Measurements from ENCODE around the gene ARHGAP1. TPM values are rescaled to one million over a fixed set of nuclear protein-coding genes. Genes with fewer than 3 reads are reported as not detected.

The ARHGAP1 gene
- polyA plus RNA-seq, 1 donor from 2014 or later: 9.3 TPM

DNA sequence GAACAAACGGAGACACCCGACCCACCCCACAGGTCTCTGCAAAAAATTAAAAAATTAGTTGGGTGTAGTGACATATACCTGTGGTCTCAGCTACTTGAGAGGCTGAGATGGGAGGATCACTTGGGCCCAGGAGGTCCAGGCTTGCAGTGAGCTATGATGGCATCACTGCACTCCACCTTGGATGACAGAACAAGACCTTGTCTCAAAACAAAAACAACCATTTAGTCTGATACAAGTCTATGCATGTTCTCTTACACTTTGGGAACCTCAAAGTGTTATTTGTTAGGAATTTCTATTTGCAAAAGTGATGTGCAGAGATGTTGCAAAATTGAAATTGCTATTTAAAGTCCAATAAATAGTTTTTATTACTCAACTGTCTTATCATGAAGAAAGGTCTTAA lies 68.7 kb downstream of the ARHGAP1 start:
- no peaks in the 10 kb centered on the region for H3K9me2 ChIP-seq (ENCODE audit: insufficient read depth, low read length)
- no peak overlapping the region for H3K27ac ChIP-seq (ENCODE audit: low read length)
- TF ChIP-seq RAD21 (conservative IDR thresholded peaks at IDR 0.05) (no peak), EP300 (conservative IDR thresholded peaks at IDR 0.05; ENCODE audit: poor library complexity, severe bottlenecking) (no peak), SMC3 (conservative IDR thresholded peaks at IDR 0.05; ENCODE audit: poor library complexity) (no peak), MXI1 (conservative IDR thresholded peaks at IDR 0.05; ENCODE audit: poor library complexity, severe bottlenecking) (no peak), EZH2 (IDR thresholded peaks at IDR 0.05; ENCODE audit: borderline replicate concordance, insufficient read depth, low read length, poor library complexity, severe bottlenecking) (no peak), TAF1 (IDR thresholded peaks at IDR 0.05; ENCODE audit: low read depth) (no peak)
- TF ChIP-seq, protein P1, sequence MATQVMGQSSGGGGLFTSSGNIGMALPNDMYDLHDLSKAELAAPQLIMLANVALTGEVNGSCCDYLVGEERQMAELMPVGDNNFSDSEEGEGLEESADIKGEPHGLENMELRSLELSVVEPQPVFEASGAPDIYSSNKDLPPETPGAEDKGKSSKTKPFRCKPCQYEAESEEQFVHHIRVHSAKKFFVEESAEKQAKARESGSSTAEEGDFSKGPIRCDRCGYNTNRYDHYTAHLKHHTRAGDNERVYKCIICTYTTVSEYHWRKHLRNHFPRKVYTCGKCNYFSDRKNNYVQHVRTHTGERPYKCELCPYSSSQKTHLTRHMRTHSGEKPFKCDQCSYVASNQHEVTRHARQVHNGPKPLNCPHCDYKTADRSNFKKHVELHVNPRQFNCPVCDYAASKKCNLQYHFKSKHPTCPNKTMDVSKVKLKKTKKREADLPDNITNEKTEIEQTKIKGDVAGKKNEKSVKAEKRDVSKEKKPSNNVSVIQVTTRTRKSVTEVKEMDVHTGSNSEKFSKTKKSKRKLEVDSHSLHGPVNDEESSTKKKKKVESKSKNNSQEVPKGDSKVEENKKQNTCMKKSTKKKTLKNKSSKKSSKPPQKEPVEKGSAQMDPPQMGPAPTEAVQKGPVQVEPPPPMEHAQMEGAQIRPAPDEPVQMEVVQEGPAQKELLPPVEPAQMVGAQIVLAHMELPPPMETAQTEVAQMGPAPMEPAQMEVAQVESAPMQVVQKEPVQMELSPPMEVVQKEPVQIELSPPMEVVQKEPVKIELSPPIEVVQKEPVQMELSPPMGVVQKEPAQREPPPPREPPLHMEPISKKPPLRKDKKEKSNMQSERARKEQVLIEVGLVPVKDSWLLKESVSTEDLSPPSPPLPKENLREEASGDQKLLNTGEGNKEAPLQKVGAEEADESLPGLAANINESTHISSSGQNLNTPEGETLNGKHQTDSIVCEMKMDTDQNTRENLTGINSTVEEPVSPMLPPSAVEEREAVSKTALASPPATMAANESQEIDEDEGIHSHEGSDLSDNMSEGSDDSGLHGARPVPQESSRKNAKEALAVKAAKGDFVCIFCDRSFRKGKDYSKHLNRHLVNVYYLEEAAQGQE (IDR thresholded peaks at IDR 0.05; ENCODE audit: borderline replicate concordance): no peak
- TF ChIP-seq, protein P2, sequence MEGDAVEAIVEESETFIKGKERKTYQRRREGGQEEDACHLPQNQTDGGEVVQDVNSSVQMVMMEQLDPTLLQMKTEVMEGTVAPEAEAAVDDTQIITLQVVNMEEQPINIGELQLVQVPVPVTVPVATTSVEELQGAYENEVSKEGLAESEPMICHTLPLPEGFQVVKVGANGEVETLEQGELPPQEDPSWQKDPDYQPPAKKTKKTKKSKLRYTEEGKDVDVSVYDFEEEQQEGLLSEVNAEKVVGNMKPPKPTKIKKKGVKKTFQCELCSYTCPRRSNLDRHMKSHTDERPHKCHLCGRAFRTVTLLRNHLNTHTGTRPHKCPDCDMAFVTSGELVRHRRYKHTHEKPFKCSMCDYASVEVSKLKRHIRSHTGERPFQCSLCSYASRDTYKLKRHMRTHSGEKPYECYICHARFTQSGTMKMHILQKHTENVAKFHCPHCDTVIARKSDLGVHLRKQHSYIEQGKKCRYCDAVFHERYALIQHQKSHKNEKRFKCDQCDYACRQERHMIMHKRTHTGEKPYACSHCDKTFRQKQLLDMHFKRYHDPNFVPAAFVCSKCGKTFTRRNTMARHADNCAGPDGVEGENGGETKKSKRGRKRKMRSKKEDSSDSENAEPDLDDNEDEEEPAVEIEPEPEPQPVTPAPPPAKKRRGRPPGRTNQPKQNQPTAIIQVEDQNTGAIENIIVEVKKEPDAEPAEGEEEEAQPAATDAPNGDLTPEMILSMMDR (IDR thresholded peaks at IDR 0.05; ENCODE audit: poor library complexity, severe bottlenecking): no peak
- H3K4me2 ChIP-seq (ENCODE audit: low read length): no peak overlapping the region
- no peaks in the 10 kb centered on the region for H3K27me3 ChIP-seq (ENCODE audit: insufficient read depth, low read depth, low read length)
- no peaks in the 10 kb centered on the region for H4K20me1 ChIP-seq (ENCODE audit: insufficient read depth)
- no peaks in the 10 kb centered on the region for H3K79me2 ChIP-seq (replicated peaks; ENCODE audit: insufficient read depth, low read length)
- H3K4me3 ChIP-seq (ENCODE audit: low read length): no peak overlapping the region
- H2AFZ ChIP-seq (ENCODE audit: low read depth, low read length): no peak overlapping the region
- no peaks in the 10 kb centered on the region for H3K36me3 ChIP-seq (ENCODE audit: insufficient read depth, low read length)
- no peak overlapping the region for H3K9ac ChIP-seq (ENCODE audit: low read length)
- no peaks in the 10 kb centered on the region for H3F3A ChIP-seq (ENCODE audit: insufficient read depth, low read length, poor library complexity, severe bottlenecking)
- H3K9me3 ChIP-seq (ENCODE audit: low read length): no peaks in the 10 kb centered on the region

DNA sequence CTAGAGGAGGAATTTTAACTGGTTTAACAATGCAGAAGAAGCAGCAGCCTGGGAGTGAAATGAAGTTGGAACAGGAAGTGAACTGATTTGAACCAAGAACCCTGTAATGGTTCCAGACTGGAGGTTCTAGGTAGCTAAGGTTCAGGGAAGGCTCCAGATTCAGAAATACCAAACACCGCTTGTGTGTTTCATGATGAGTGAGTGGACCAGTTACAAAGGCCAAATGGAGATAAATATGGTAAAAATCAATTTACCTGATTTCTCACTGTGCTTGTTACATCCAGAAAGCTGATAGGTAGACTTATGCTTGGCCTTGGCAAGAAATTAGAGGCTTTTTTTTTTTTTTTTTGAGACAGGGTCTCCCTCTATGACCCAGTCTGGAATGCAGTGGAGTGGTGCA lies 70.2 kb downstream of the ARHGAP1 start:
- TF ChIP-seq EP300 (conservative IDR thresholded peaks at IDR 0.05; ENCODE audit: poor library complexity, severe bottlenecking) (no peak), POLR2AphosphoS5 (IDR thresholded peaks at IDR 0.05) (no peak)
- TF ChIP-seq, protein P2 (IDR thresholded peaks at IDR 0.05; ENCODE audit: poor library complexity, severe bottlenecking): no peak
- TF ChIP-seq, protein P1 (IDR thresholded peaks at IDR 0.05; ENCODE audit: borderline replicate concordance): no peak
- Histone ChIP-seq H3K9ac (ENCODE audit: low read length) (no peak overlapping the region), H3K4me3 (ENCODE audit: low read length) (no peak overlapping the region), H3K9me2 (ENCODE audit: insufficient read depth, low read length) (no peaks in the 10 kb centered on the region), H3F3A (ENCODE audit: insufficient read depth, low read length, poor library complexity, severe bottlenecking) (no peaks in the 10 kb centered on the region), H4K20me1 (ENCODE audit: insufficient read depth) (no peaks in the 10 kb centered on the region), H3K27me3 (ENCODE audit: insufficient read depth, low read depth, low read length) (no peaks in the 10 kb centered on the region), H3K79me2 (replicated peaks; ENCODE audit: insufficient read depth, low read length) (peaks cover 5% of the 10 kb centered on the region), H3K27ac (ENCODE audit: low read length) (no peak overlapping the region), H3K4me2 (ENCODE audit: low read length) (no peak overlapping the region), H3K9me3 (ENCODE audit: low read length) (no peaks in the 10 kb centered on the region), H2AFZ (ENCODE audit: low read depth, low read length) (no peak overlapping the region), H3K36me3 (ENCODE audit: insufficient read depth, low read length) (no peaks in the 10 kb centered on the region)

All from neural cell (in vitro differentiated cells).